CD4-positive, alpha-beta memory T cell (primary cell): ENCODE measurements around the gene ARL11. TPM values are rescaled to one million over a fixed set of nuclear protein-coding genes. Genes with fewer than 3 reads are reported as not detected.
"Not testable (repeated sequence)": the region's sequence is repeated elsewhere in the genome, so short reads cannot be mapped to it uniquely, and the experiment has no call there.

Source experiments
- CTCF ChIA-PET: fragments of 350-600 bp; sonication (Branson Sonifier 250); formaldehyde crosslinking; loops from one replicate; lab custom pipeline; 2021; ENCODE audit warnings: inconsistent platforms; ENCODE audit not compliant: partially characterized antibody; lab: Charles Lee
- POLR2A ChIA-PET: fragments of 350-600 bp; sonication (Branson Sonifier 250); formaldehyde crosslinking; loops from one replicate; lab custom pipeline; 2021; ENCODE audit not compliant: partially characterized antibody; lab: Charles Lee
- DNase-seq, 5 donors: peaks; one replicate each; pipeline versions ENCODE4 v3.0.0 to v3.0.0-alpha.2; 2020 to 2022; ENCODE audit warnings: mixed read lengths in 1 of 5
- H3K27ac ChIP-seq: one replicate; pipeline ENCODE4 v1.7.0; 2013; ENCODE audit warnings: low read depth, low read length
- H3K27me3 ChIP-seq: 2 replicates; pipeline ENCODE4 v1.7.0; 2013; ENCODE audit warnings: mild to moderate bottlenecking, low read length, moderate library complexity; ENCODE audit not compliant: insufficient read depth
- H3K36me3 ChIP-seq: 2 replicates; pipeline ENCODE4 v1.7.0; 2013; ENCODE audit warnings: mild to moderate bottlenecking, low read length, moderate library complexity; ENCODE audit not compliant: insufficient read depth
- H3K4me1 ChIP-seq: 2 replicates; pipeline ENCODE4 v1.7.0; 2013; ENCODE audit warnings: mild to moderate bottlenecking, low read length, moderate library complexity; ENCODE audit not compliant: insufficient read depth
- H3K4me3 ChIP-seq, 2 donors: one replicate each; pipeline ENCODE4 v1.7.0; 2013; ENCODE audit warnings: low read length in 2 of 2, mild to moderate bottlenecking in 1 of 2
- H3K9me3 ChIP-seq, 2 donors: one replicate each; pipeline ENCODE4 v1.7.0; 2013; ENCODE audit warnings: low read length in 2 of 2, control low read depth in 1 of 2; ENCODE audit not compliant: control insufficient read depth in 1 of 2
- H3K27ac Mint-ChIP-seq, 7 donors: one replicate each; pipeline ENCODE4 v1.8.0; 2020 to 2021; ENCODE audit warnings: mixed read lengths in 7 of 7, mild to moderate bottlenecking in 6 of 7, inconsistent platforms in 3 of 7, moderate library complexity in 3 of 7
- H3K27me3 Mint-ChIP-seq, 2 donors: one replicate each; pipeline ENCODE4 v1.8.0; 2020 to 2021; ENCODE audit warnings: mixed read lengths in 2 of 2
- H3K36me3 Mint-ChIP-seq, 2 donors: one replicate each; pipeline ENCODE4 v1.8.0; 2020 to 2021; ENCODE audit warnings: mixed read lengths in 2 of 2, inconsistent platforms in 1 of 2, mild to moderate bottlenecking in 1 of 2
- H3K4me1 Mint-ChIP-seq, 4 donors: one replicate each; pipeline ENCODE4 v1.8.0; 2020 to 2021; ENCODE audit warnings: mixed read lengths in 4 of 4, mild to moderate bottlenecking in 1 of 4
- H3K4me3 Mint-ChIP-seq, 8 donors: one replicate each; pipeline ENCODE4 v1.8.0; 2020 to 2021; ENCODE audit warnings: mixed read lengths in 8 of 8, mild to moderate bottlenecking in 7 of 8, moderate library complexity in 6 of 8, inconsistent platforms in 3 of 8
- H3K9me3 Mint-ChIP-seq, 8 donors: one replicate each; pipeline ENCODE4 v1.8.0; 2020 to 2021; ENCODE audit warnings: mixed read lengths in 8 of 8, mild to moderate bottlenecking in 5 of 8, inconsistent platforms in 3 of 8, moderate library complexity in 1 of 8
- intact Hi-C: fragments of 100-400 bp; cut with micrococcal nuclease; formaldehyde crosslinking; loops from one replicate; pipeline ENCODE4 v1.15.1; 2023
- polyA plus RNA-seq, 2 donors: library from polyadenylated mRNA; unstranded; fragments of 300-500 nt; fragmentation: Illumina TruSeq; gene quantifications; one replicate each; pipeline ENCODE4 v1.2.3, GENCODE V29; 2021
- total RNA-seq, 2 experiments: library from RNA; stranded (reverse); gene quantifications; one replicate each; pipeline ENCODE4 v1.2.3, GENCODE V29; 2021

Gene ARL11
- total and polyA plus RNA-seq, 4 experiments from 2014 or later: 0.15 to 0.55 (median 0.41) TPM

DNA sequence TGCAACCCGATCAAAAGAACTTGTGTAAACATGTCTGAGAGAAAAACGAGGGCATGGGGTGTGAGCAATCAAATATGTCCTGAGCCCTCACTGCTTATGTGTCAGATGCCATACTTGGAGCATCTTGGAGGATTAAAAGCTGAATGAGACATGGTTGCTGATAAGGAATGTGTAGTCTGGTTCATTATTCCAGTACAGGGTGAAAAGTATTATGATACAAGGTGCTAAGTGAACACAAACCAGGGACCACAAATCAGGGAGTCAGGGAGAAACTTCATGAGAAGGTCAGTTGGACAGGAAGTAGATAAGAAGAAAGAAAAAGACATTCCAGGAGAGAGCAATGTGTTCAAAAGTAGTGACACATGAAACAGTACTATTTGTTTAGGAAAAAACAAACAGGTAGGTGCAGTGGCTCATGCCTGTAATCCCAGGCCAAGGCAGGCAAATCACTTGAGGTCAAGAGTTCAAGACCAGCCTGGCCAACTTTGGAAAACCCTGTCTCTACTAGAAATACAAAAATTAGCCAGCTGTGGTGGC, 40.9 kb upstream of the ARL11 start:
- no peak overlapping the region for H3K4me3 ChIP-seq
- Mint-ChIP-seq H3K4me3 (peak overlapping the region in 1 of 8 donors; percentile 89), H3K27me3 (no peaks in the 10 kb centered on the region), H3K27ac (peak overlapping the region in 2 of 7 donors; percentile 0 to 75), H3K36me3 (peaks cover 0 to 4% of the 10 kb centered on the region in 2 donors), H3K4me1 (peaks cover 6 to 39% (median 30%) of the 10 kb centered on the region in 4 donors), H3K9me3 (no peaks in the 10 kb centered on the region)
- intact Hi-C loops: loop anchor here (5.0 kb wide), 3 partner anchors 50 to 340 kb away; partner anchors contain the start of gene CDADC1
- H3K27me3 ChIP-seq: no peaks in the 10 kb centered on the region
- DNase-seq: no peak
- no peaks in the 10 kb centered on the region for H3K36me3 ChIP-seq
- ChIA-PET POLR2A (interaction anchor here (0.9 kb wide), 1 partner anchor 92 kb away, joined by 3 read pairs; no protein-coding TSS in a partner anchor), CTCF (no interaction called here)
- no peaks in the 10 kb centered on the region for H3K9me3 ChIP-seq
- H3K27ac ChIP-seq: no peak overlapping the region
- peaks cover 21% of the 10 kb centered on the region for H3K4me1 ChIP-seq

DNA sequence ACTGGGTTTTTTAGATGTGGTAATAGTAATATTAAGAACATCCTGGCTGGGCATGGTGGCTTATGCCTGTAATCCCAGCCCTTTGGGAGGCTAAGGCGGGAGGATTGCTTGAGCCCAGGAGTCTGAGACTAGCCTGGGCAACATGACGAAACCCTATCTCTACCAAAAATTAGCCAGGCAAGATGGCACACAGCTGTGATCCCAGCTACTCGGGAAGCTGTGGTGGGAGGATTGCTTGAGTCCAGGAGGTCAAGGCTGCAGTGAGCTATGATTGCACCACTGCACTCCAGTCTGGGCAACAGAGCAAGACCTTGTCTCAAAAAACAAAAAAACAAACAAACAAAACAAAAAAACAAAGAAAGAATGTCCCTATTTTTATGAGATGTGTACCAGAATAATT, 37.6 kb upstream of the ARL11 start:
- POLR2A ChIA-PET, H3K27me3 Mint-ChIP-seq, H3K36me3 Mint-ChIP-seq, H3K27ac Mint-ChIP-seq, H3K9me3 ChIP-seq, DNase-seq, H3K9me3 Mint-ChIP-seq, H3K4me3 Mint-ChIP-seq, intact Hi-C loops, H3K4me3 ChIP-seq, H3K36me3 ChIP-seq, H3K27me3 ChIP-seq, H3K4me1 ChIP-seq, H3K27ac ChIP-seq: not testable (repeated sequence)
- H3K4me1 Mint-ChIP-seq: peaks cover 0 to 13% (median 10%) of the 10 kb centered on the region in 4 donors
- CTCF ChIA-PET: interaction anchor here (0.6 to 1.6 kb wide), 3 partner anchors 11 to 54 kb away, joined by 3 to 5 read pairs (median 3); no protein-coding TSS in a partner anchor

- H3K4me1 Mint-ChIP-seq, H3K36me3 Mint-ChIP-seq, H3K9me3 ChIP-seq, CTCF ChIA-PET, DNase-seq, H3K27ac Mint-ChIP-seq, H3K4me3 Mint-ChIP-seq, H3K27me3 Mint-ChIP-seq, H3K27ac ChIP-seq, intact Hi-C loops, H3K4me3 ChIP-seq, H3K27me3 ChIP-seq, H3K4me1 ChIP-seq, H3K36me3 ChIP-seq, H3K9me3 Mint-ChIP-seq: not testable (repeated sequence)
- POLR2A ChIA-PET: interaction anchor here (0.6 kb wide), 1 partner anchor 16 kb away, joined by 6 read pairs; no protein-coding TSS in a partner anchor
Observed at GRCh38 chr13:49593876-49594275, 34.4 kb upstream of the ARL11 start.

- no peaks in the 10 kb centered on the region for H3K9me3 ChIP-seq
- no peaks in the 10 kb centered on the region for H3K9me3 Mint-ChIP-seq
- no peaks in the 10 kb centered on the region for H3K4me1 Mint-ChIP-seq
- no peaks in the 10 kb centered on the region for H3K27me3 Mint-ChIP-seq
- POLR2A ChIA-PET: interaction anchor here (0.6 kb wide), 1 partner anchor 17 kb away, joined by 6 read pairs; no protein-coding TSS in a partner anchor
- no peaks in the 10 kb centered on the region for H3K27me3 ChIP-seq
- no peak overlapping the region for H3K4me3 ChIP-seq
- no peaks in the 10 kb centered on the region for H3K4me1 ChIP-seq
- H3K36me3 Mint-ChIP-seq: no peaks in the 10 kb centered on the region
- CTCF ChIA-PET: interaction anchor here (0.9 kb wide), 1 partner anchor 299 kb away, joined by 4 read pairs; no protein-coding TSS in a partner anchor
- no peak overlapping the region for H3K27ac ChIP-seq
- no peaks in the 10 kb centered on the region for H3K36me3 ChIP-seq
- DNase-seq: no peak
- intact Hi-C loops: no loop called here
- no peak overlapping the region for H3K27ac Mint-ChIP-seq
- no peak overlapping the region for H3K4me3 Mint-ChIP-seq
Observed at GRCh38 chr13:49594576-49594975, 33.7 kb upstream of the ARL11 start.

DNA sequence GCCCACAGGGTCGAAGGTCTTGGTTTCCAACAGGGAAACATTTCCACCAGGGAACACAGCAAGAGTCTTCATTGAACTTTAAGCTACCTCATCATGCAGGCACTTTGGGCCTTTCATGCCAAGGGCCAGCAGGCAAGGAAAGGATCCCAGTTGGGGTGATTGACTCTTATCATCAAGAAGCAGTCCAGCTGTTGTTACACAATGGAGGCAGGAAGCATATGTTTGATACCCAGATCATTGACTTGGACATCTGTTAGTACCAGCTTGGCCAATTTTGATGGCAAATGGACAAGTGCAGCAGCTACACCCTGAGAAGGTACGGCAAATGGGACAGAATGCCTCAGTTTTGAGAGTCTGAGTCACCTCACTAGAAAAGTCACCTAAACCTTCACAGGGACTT, 32.1 kb upstream of the ARL11 start:
- H3K36me3 ChIP-seq: no peaks in the 10 kb centered on the region
- H3K9me3 ChIP-seq: no peaks in the 10 kb centered on the region
- H3K27ac Mint-ChIP-seq: no peak overlapping the region
- H3K36me3 Mint-ChIP-seq: no peaks in the 10 kb centered on the region
- POLR2A ChIA-PET: no interaction called here
- no peak for DNase-seq
- CTCF ChIA-PET: no interaction called here
- H3K9me3 Mint-ChIP-seq: no peaks in the 10 kb centered on the region
- H3K27me3 ChIP-seq: no peaks in the 10 kb centered on the region
- H3K4me3 ChIP-seq: no peak overlapping the region
- no peaks in the 10 kb centered on the region for H3K4me1 Mint-ChIP-seq
- no peak overlapping the region for H3K4me3 Mint-ChIP-seq
- no peaks in the 10 kb centered on the region for H3K4me1 ChIP-seq
- intact Hi-C loops: no loop called here
- no peaks in the 10 kb centered on the region for H3K27me3 Mint-ChIP-seq
- no peak overlapping the region for H3K27ac ChIP-seq

GRCh38 chr13:49597043-49597641, 31.2 kb upstream of the ARL11 start:
- Histone ChIP-seq H3K36me3 (no peaks in the 10 kb centered on the region), H3K9me3 (no peaks in the 10 kb centered on the region), H3K4me1 (no peaks in the 10 kb centered on the region), H3K27ac (no peak overlapping the region), H3K27me3 (no peaks in the 10 kb centered on the region), H3K4me3 (no peak overlapping the region)
- intact Hi-C loops: no loop called here
- Mint-ChIP-seq H3K4me3 (no peak overlapping the region), H3K27ac (no peak overlapping the region), H3K27me3 (no peaks in the 10 kb centered on the region), H3K9me3 (no peaks in the 10 kb centered on the region), H3K4me1 (no peaks in the 10 kb centered on the region), H3K36me3 (no peaks in the 10 kb centered on the region)
- no peak for DNase-seq
- CTCF ChIA-PET: interaction anchor here (1.1 kb wide), 1 partner anchor 297 kb away, joined by 3 read pairs; no protein-coding TSS in a partner anchor
- POLR2A ChIA-PET: no interaction called here

GRCh38 chr13:49602005-49602404, 26.3 kb upstream of the ARL11 start:
- no peak overlapping the region for H3K4me3 Mint-ChIP-seq
- DNase-seq: no peak
- no peaks in the 10 kb centered on the region for H3K9me3 Mint-ChIP-seq
- peaks cover 2 to 3% (median 2%) of the 10 kb centered on the region in 4 donors for H3K4me1 Mint-ChIP-seq
- Histone ChIP-seq H3K27me3 (no peaks in the 10 kb centered on the region), H3K4me3 (no peak overlapping the region), H3K4me1 (no peaks in the 10 kb centered on the region), H3K36me3 (no peaks in the 10 kb centered on the region), H3K9me3 (no peaks in the 10 kb centered on the region), H3K27ac (no peak overlapping the region)
- ChIA-PET POLR2A (interaction anchor here (1.2 kb wide), 1 partner anchor 17 kb away, joined by 5 read pairs; no protein-coding TSS in a partner anchor), CTCF (interaction anchor here (0.8 to 1.8 kb wide), 5 partner anchors 11 to 323 kb away, joined by 3 to 6 read pairs (median 3); no protein-coding TSS in a partner anchor)
- no peaks in the 10 kb centered on the region for H3K36me3 Mint-ChIP-seq
- no peak overlapping the region for H3K27ac Mint-ChIP-seq
- intact Hi-C loops: no loop called here
- H3K27me3 Mint-ChIP-seq: no peaks in the 10 kb centered on the region
